Stimulated activated CD8-positive, alpha-beta memory T cell treated with anti-CD3 and anti-CD28 coated beads, Interleukin-12 subunit alpha, Interleukin-12 subunit beta, amount 100 ng/mL, for 24 hours (primary cell): ENCODE measurements around the gene INTS15.
"Not testable (repeated sequence)": the region's sequence is repeated elsewhere in the genome, so short reads cannot be mapped to it uniquely, and the experiment has no call there.

Experiments
- DNase-seq: peaks from one replicate; pipeline ENCODE4 v3.0.0-alpha.2; 2020; ENCODE audit errors: extremely low read depth

INTS15 gene

DNA sequence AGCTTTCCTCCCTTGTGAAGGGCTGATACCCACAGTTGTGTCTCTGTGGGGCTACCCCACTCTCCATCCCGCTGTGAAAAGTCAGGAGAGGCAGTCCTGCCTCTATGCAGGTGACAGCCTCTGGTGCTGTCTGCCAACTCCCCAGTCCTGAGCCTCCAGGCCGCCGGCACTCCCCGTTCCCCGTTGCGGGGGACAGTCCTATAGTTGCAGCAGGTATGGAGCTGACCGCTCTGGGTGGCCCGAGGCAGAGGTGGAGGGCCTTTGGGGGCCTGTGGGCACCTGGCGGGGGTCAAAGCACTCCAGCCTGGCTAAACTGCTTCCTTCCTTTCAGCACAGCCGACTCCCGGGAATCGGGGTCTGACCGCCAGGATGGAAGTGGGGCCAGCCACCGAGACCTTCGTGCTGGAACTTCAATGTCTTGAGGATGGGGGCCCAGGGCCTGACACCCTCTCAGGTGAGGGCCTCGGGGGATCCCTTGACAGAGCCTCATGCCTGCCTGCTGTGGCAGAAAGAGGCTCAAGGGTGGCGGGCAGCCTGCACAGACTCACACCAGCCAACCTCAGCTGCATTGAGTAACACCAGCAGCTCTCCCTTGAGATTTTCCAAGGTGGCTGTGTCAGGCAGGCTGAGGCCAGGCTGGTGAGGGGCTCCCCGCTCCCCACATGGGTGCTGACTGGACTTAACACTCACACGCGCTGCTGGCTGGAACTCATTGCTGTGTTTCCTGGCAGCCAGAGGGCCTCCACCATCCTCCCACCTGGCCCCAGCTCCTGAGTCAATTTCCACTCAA is 27.2 kb downstream of the INTS15 start:
- DNase-seq, result no peak

- DNase-seq, result no peak
Observed at GRCh38 chr7:6618621-6619020, 28.8 kb downstream of the INTS15 start.

DNA sequence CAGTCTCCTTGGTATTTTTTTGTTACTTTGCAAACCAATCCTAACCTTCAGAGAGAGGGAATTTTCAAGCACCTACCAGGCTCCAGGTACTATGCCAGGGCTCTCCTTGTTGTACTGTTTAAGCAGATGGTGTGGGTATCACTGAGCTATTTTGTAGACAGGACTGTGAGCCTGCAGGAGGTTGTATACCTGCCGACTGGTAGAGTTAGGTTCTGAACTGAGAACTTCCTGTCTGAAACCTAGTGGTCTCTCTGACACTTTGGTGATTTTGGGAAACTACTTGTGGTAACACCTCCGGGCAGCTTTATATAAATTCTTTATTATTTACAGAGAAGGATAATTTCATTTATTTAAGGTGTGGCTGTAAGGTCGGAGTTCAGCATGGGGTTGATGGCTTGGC is 30.1 kb downstream of the INTS15 start:
- no peak for DNase-seq

DNA sequence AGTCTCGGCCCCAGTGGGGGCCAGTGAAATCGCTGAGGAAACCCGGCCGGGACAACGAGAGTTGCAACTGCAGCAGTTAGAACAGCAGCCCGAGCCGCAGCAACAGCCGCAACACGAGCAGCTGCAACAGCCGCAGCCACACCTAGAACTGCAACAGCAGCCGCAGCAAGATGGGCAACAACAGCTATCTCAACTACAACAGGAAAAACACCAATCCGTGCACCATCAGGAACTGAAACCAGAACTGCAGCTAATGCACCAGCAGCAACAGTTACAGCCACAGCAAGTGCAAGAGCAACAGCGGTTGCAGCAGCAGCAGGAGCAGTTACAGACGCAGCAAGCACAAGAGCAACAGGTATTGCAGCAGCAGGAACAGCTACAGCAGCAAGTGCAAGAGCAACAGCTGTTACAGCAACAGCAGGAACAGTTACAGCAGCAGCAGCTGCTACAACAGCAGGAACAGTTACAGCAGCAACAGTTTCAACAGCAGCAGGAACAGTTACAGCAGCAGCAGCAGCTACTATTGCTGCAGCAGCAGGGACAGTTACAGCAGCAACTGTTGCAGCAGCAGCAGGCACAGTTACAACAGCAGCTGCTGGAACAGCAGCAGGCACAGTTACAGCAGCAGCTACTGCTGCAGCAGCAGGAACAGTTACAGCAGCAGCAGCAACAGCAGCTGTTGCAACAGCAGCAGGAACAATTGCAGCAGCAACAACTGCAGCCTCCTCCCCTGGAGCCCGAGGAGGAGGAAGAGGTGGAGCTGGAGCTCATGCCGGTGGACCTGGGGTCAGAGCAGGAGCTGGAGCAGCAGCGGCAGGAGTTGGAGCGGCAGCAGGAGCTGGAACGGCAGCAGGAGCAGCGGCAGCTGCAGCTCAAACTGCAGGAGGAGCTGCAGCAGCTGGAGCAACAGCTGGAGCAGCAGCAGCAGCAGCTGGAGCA is 31.6 kb downstream of the INTS15 start:
- no peak for DNase-seq

- no peak for DNase-seq
Observed at GRCh38 chr7:6622134-6622710, 32.4 kb downstream of the INTS15 start.

DNA sequence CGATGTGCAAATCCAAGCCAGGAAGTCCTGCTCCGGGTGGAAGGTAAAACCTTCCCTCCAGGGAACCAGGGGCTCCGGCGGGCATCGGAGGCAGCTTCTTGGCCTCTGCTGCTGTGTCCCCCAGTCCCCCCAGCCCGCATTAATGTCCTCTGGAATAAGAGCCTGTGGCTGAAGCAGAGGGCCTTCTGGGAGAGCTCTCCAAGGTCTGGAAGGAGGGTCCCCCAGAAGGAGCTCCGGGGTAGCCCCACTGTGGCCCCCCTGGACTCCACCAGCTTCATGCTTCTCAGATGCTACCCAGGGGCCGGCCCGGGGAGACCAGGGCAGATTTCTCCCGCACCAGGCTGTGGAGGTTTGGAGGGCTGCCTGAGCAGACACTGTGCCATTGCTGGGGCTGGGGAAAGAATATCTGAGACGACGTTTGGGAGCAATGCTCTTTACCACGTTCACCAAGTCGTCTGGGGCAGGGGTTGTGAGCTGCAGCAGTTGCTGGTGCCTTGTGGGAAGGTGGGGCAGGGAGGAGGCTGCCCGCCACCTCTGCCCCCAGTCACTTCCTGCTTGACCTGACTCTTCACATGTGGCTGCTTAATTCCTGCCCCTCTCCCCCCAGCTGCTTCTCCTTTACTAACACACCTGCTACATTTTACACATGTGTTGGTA is 33.9 kb downstream of the INTS15 start:
- no peak for DNase-seq

GRCh38 chr7:6624246-6624611 is 34.4 kb downstream of the INTS15 start:
- no peak for DNase-seq

DNA sequence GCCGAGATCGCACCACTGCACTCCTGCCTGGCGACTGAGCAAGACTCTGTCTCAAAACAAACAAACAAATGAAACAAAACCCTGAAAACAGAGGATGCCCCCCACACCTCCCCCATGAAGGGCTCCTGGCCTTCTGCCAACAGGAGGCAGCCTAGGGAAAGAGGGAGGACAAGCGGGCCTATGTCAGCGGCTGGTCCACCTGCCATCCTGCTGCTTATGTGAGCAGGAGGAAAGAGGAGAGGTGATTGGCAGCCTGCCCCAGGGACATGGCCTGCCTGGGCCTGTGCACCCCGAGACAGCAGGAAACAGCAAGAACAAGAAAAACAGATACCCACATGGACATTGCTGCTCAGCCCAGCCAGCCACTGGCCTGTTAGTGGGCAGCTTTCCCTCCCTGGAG is 38.2 kb downstream of the INTS15 start:
- no peak for DNase-seq

- DNase-seq, result no peak
Observed at GRCh38 chr7:6630007-6630849, 40.4 kb downstream of the INTS15 start.

- no peak for DNase-seq
Observed at GRCh38 chr7:6631605-6632004, 41.8 kb downstream of the INTS15 start.

DNA sequence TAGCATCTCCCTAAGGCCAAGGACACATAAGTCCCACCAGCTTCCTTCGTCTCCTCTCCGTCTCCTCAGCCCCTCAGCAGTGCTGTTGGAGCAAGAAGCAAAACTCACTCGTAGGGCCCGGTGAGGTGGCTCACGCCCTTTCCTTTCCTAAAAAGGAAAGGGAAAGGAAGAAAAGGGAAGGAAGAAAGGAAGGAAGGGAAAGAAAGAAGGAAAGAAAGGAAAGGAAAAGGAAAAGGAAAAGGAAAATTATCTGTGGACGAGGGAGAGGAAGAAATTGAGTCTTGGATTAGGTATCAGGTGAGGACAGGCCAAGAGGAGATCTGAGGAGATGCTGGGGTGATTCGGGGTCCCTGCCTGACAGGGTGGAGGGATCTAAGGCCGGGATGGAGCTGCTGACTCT is 44.2 kb downstream of the INTS15 start:
- DNase-seq, result no peak

- not testable (repeated sequence) for DNase-seq
Observed at GRCh38 chr7:6634971-6635370, 45.1 kb downstream of the INTS15 start.

GRCh38 chr7:6636741-6637543 is 47.1 kb downstream of the INTS15 start, which contains the start of gene ZNF316:
TSS of gene ZNF316 (plus strand) at chr7:6637318. CDS start at chr7:6642410, 5,092 bp downstream.
- DNase-seq, result peak; percentile 31

DNA sequence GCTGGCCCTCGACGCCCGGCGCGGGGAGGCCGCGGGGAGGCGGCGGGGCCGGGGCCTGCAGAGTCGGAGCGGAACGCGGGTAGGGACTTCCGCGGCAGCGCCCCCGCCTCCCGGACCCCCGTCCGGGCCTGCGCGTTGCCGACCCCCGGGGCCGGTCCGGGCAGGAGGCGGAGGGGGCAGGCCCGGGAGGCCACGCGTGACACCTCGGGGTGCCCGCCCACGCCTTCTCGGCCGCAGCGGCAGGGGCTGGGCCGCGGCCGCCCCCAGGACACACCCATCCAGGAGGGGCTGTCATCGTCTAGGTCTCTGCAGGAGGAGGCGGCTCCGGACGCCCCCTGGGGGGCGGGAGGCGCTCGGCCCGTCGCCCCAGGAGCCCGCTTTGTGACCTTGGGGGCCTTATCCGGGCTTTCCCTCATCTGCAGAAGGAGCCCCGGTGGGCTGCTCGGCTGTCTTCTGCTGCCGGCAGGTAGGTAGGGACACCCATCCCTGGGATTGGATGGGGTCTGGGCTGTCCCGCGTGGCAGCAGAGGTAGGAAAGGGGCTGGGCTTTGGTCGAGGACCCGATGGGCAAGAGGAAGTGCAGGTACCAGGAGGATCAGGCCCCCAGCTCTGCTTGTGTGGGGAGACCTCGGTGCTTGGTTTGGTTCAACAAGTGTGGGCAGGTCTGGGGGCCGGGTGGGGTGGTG is 47.9 kb downstream of the INTS15 start:
- no peak for DNase-seq

DNA sequence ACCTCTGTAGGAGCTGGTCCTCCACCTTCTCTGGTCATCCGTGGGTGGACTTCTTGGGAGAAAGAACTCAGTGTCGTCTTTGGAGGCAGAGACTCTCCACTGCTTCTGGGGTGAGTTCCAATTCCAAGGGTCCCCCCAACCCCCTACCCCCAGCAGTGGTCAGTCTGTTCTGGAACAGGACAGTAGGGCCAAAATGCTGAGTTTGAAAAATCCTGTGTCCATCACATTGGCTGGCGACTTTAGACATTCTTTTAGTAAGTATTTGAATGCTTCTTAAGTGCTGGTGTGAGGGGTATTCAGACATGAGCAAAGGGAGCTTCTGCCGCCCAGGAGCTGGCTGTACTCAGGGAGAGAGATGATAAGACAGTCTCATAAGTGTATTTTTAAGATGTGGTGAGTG is 49.2 kb downstream of the INTS15 start:
- DNase-seq, result no peak

GRCh38 chr7:6639627-6640026 is 49.8 kb downstream of the INTS15 start:
- DNase-seq, result no peak

DNA sequence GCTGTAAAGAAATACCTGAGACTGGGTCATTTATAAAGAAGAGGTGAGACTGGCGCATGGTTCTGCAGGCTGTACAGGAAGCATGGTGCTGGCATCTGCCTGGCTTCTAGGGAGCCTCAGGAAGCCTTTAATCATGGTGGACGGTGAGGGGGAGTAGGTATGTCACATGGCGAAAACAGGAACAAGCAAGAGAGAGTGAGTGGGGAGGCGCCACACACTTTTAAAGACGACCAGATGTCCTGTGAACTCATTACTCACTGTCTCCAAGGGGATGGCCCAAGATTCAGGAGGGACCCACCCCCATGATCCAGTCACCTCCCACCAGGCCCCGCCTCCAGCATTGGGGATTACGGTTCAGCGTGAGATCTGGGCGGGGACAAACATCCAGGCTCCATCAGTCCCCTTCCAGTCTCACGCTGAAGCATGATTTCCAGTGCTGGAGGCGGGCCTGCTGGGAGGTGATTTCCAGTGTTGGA is 50.5 kb downstream of the INTS15 start:
- DNase-seq, result no peak

GRCh38 chr7:6641305-6642035 is 51.6 kb downstream of the INTS15 start:
- no peak for DNase-seq
